Measurements from ENCODE around the gene SLC26A11. TPM values are rescaled to one million over a fixed set of nuclear protein-coding genes. Genes with fewer than 3 reads are reported as not detected.

Gene SLC26A11
- total RNA-seq, 1 donor from 2014 or later: 42.4 TPM

GRCh38 chr17:80203471-80203963, 16.7 kb upstream of the SLC26A11 start:
- TF ChIP-seq, protein P1, sequence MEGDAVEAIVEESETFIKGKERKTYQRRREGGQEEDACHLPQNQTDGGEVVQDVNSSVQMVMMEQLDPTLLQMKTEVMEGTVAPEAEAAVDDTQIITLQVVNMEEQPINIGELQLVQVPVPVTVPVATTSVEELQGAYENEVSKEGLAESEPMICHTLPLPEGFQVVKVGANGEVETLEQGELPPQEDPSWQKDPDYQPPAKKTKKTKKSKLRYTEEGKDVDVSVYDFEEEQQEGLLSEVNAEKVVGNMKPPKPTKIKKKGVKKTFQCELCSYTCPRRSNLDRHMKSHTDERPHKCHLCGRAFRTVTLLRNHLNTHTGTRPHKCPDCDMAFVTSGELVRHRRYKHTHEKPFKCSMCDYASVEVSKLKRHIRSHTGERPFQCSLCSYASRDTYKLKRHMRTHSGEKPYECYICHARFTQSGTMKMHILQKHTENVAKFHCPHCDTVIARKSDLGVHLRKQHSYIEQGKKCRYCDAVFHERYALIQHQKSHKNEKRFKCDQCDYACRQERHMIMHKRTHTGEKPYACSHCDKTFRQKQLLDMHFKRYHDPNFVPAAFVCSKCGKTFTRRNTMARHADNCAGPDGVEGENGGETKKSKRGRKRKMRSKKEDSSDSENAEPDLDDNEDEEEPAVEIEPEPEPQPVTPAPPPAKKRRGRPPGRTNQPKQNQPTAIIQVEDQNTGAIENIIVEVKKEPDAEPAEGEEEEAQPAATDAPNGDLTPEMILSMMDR (IDR thresholded peaks at IDR 0.05): no peak
- intact Hi-C loops (cut with DNase I): no loop called here
- H3K4me3 ChIP-seq: no peak overlapping the region
- no peak overlapping the region for H3K27ac ChIP-seq
- ATAC-seq (no peak), DNase-seq (no peak)
- H3K27me3 ChIP-seq (ENCODE audit: low read depth): no peaks in the 10 kb centered on the region
- H3K9me3 ChIP-seq: no peaks in the 10 kb centered on the region
- no peaks in the 10 kb centered on the region for H3K4me1 ChIP-seq
- peaks cover 6% of the 10 kb centered on the region for H3K36me3 ChIP-seq

DNA sequence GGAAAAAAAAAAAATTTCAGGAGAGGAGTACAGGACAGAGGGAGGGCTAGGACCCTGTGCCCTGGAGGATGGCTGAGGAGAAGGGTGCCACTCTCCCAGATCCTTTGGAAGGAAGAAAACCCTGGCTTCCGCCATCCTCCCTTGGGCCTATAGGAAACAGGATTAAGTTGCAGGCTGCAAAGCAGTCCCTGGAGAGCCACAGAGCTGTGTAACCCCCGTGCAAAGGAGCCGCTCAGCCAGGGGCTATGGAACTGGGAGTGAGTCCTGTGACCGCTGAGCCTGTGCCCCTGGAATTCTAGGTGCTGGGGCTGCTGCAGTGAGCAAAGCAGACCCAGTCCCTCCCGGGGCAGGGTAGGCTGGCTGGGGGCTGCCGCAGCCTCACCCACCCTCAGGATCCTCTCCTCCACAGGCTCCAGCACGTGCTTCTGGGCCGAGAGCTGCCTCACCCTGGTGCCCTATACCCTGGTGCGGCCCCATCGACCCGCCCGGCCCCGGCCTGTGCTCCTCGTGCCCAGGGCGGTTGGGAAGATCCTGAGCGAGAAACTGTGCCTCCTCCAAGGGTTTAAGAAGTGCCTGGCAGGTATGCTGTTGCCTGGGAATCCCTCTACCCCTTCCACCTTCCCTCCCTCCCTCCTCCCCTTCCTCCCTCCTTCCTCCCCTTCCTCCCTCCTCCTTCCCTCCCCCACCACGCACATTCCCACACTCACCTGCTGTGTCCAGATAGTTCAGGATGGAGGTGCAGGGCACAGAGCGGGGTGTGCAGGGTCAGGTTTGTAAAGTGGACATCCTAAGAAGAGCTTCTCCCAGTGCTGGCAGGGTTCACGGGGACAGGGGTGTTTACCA, 15.4 kb upstream of the SLC26A11 start:
- Histone ChIP-seq H3K27ac (no peak overlapping the region), H3K4me1 (no peaks in the 10 kb centered on the region), H3K27me3 (ENCODE audit: low read depth) (no peaks in the 10 kb centered on the region), H3K36me3 (peaks cover 18% of the 10 kb centered on the region), H3K4me3 (no peak overlapping the region), H3K9me3 (no peaks in the 10 kb centered on the region)
- intact Hi-C loops (cut with DNase I): no loop called here
- ATAC-seq: no peak
- no peak for DNase-seq
- TF ChIP-seq, protein P1 (IDR thresholded peaks at IDR 0.05): no peak

DNA sequence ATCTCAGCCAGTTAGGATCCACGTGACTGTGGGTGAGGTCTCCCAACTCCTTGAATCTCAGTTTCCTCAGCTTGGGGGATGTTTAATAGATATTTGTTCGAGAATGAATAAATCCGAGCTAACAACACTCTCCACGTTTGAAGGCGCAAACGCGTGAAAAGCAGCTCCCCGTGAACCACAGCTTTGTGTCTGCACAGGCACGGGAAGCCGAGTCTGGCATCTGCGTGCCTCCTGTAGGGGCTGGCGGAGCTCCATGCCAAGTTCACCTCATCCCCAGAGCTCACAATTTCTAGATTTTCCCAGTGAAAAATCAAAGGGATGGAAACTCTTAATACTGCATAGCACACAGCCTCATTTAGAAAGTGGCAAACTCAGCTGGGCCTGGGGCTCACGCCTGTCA, 14.4 kb upstream of the SLC26A11 start:
- Histone ChIP-seq H3K27me3 (ENCODE audit: low read depth) (no peaks in the 10 kb centered on the region), H3K36me3 (peaks cover 27% of the 10 kb centered on the region), H3K9me3 (no peaks in the 10 kb centered on the region), H3K4me1 (no peaks in the 10 kb centered on the region), H3K27ac (no peak overlapping the region), H3K4me3 (no peak overlapping the region)
- TF ChIP-seq, protein P1 (IDR thresholded peaks at IDR 0.05): no peak
- ATAC-seq (no peak), DNase-seq (no peak)
- intact Hi-C loops (cut with DNase I): no loop called here

- Histone ChIP-seq H3K4me3 (no peak overlapping the region), H3K27me3 (ENCODE audit: low read depth) (no peaks in the 10 kb centered on the region), H3K27ac (no peak overlapping the region), H3K36me3 (peaks cover 50% of the 10 kb centered on the region), H3K9me3 (no peaks in the 10 kb centered on the region), H3K4me1 (no peaks in the 10 kb centered on the region)
- TF ChIP-seq, protein P1 (IDR thresholded peaks at IDR 0.05): no peak
- ATAC-seq (no peak), DNase-seq (no peak)
- intact Hi-C loops (cut with DNase I): no loop called here
Observed at GRCh38 chr17:80208050-80208449, 12.2 kb upstream of the SLC26A11 start.

DNA sequence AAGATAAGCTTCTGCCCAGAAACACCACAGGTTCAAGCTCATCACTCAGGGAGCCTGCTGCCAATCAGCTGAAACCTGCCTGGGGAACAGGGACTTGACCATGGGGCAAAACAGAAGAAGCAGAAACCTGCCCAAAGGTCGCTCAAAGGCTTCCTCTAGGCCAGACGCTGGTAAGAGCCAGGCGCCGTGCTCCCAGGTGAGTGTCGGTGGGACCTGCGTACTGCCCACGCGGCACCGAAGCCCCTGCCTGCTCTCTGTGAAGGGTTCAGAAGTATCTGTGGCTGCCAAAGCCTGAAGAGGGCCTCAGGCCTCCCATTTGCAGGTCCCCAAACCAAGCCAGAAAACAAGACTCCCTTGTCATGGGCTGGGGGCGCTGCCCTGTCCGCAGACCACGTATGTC, 10.5 kb upstream of the SLC26A11 start:
- intact Hi-C loops (cut with DNase I): no loop called here
- peaks cover 67% of the 10 kb centered on the region for H3K36me3 ChIP-seq
- H3K9me3 ChIP-seq: no peaks in the 10 kb centered on the region
- no peak overlapping the region for H3K4me3 ChIP-seq
- TF ChIP-seq, protein P1 (IDR thresholded peaks at IDR 0.05): no peak
- H3K27me3 ChIP-seq (ENCODE audit: low read depth): no peaks in the 10 kb centered on the region
- no peak overlapping the region for H3K27ac ChIP-seq
- no peak for DNase-seq
- no peak for ATAC-seq
- peaks cover 4% of the 10 kb centered on the region for H3K4me1 ChIP-seq
